ENCODE measurements around the gene ASTN1.

GRCh38 chr1:177032434-177032833, 132.1 kb downstream of the ASTN1 start:
- TF ChIP-seq CTCF (IDR thresholded peaks at IDR 0.05): no peak
- no peak for TF ChIP-seq EP300 (IDR thresholded peaks at IDR 0.05; ENCODE audit: borderline replicate concordance in 1 of 2, low read depth in 1 of 2, low read length in 1 of 2)
- TF ChIP-seq JUND (IDR thresholded peaks at IDR 0.05): no peak
- TF ChIP-seq REST (IDR thresholded peaks at IDR 0.05; ENCODE audit: low read depth, low read length): no peak
- TF ChIP-seq EZH2phosphoT487 (IDR thresholded peaks at IDR 0.05; ENCODE audit: borderline replicate concordance, low read depth): no peak
- no peak for TF ChIP-seq RFX5 (IDR thresholded peaks at IDR 0.05; ENCODE audit: low read length)
- TF ChIP-seq GABPA (IDR thresholded peaks at IDR 0.05; ENCODE audit: low read depth): no peak
- TF ChIP-seq CHD2 (IDR thresholded peaks at IDR 0.05; ENCODE audit: low read length, partially characterized antibody): no peak
- TF ChIP-seq FOSL2 (IDR thresholded peaks at IDR 0.05; ENCODE audit: borderline replicate concordance, low read depth): no peak
- no peak for TF ChIP-seq POLR2AphosphoS5 (IDR thresholded peaks at IDR 0.05; ENCODE audit: low read depth, low read length)
